ENCODE data around the gene POMT1. TPM values are rescaled to one million over a fixed set of nuclear protein-coding genes. Genes with fewer than 3 reads are reported as not detected.

POMT1 gene
- total RNA-seq, 1 donor from 2014 or later: 34.8 TPM

DNA sequence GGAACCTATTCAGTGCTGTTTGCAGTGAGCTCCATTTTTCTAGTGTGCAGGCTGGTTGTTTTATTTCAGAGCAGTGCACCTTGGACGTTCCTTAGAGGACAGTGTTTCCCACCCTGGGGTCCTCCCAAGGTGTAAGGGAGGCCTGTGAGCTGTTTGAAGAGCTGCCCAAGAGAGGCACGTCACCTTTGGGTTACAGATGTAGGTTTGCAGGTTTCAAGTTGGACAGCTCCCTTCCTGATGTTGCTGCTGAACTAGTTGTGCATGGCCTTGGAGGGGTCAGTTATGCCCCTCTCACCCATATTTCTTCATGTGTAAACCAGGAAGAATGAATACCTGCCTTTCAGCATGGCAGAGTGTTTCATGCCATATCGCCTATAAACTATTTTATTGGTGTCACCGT, 34.7 kb upstream of the POMT1 start:
- peaks cover 29% of the 10 kb centered on the region for H3K36me3 Mint-ChIP-seq (ENCODE audit: low read depth, unreplicated experiment)
- H3K27me3 ChIP-seq (ENCODE audit: insufficient read depth, low read length): no peaks in the 10 kb centered on the region
- peaks cover 62% of the 10 kb centered on the region for H3K36me3 ChIP-seq (ENCODE audit: insufficient read depth, low read length)
- no peaks in the 10 kb centered on the region for H3K9me3 ChIP-seq (ENCODE audit: insufficient read depth, low read depth, low read length)
- no peaks in the 10 kb centered on the region for H3K4me1 ChIP-seq (ENCODE audit: insufficient read depth, low read length)
- FAIRE-seq: no peak
- no peaks in the 10 kb centered on the region for H3K4me1 Mint-ChIP-seq (ENCODE audit: low read depth, unreplicated experiment)
- H3K27ac ChIP-seq (ENCODE audit: low read depth, low read length): no peak overlapping the region
- TF ChIP-seq EZH2 (IDR thresholded peaks at IDR 0.05; ENCODE audit: insufficient read depth, low read length): no peak
- TF ChIP-seq, protein P1, sequence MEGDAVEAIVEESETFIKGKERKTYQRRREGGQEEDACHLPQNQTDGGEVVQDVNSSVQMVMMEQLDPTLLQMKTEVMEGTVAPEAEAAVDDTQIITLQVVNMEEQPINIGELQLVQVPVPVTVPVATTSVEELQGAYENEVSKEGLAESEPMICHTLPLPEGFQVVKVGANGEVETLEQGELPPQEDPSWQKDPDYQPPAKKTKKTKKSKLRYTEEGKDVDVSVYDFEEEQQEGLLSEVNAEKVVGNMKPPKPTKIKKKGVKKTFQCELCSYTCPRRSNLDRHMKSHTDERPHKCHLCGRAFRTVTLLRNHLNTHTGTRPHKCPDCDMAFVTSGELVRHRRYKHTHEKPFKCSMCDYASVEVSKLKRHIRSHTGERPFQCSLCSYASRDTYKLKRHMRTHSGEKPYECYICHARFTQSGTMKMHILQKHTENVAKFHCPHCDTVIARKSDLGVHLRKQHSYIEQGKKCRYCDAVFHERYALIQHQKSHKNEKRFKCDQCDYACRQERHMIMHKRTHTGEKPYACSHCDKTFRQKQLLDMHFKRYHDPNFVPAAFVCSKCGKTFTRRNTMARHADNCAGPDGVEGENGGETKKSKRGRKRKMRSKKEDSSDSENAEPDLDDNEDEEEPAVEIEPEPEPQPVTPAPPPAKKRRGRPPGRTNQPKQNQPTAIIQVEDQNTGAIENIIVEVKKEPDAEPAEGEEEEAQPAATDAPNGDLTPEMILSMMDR (IDR thresholded peaks at IDR 0.05; ENCODE audit: insufficient read depth, low read depth, low read length): no peak
- H3K9ac ChIP-seq (ENCODE audit: low read length): no peak overlapping the region
- peaks cover 84% of the 10 kb centered on the region for H4K20me1 ChIP-seq (ENCODE audit: insufficient read depth, low read length)
- H3K4me2 ChIP-seq (ENCODE audit: low read length): no peak overlapping the region
- DNase-seq (ENCODE audit: low read depth): no peak
- peaks cover 81% of the 10 kb centered on the region for H3K79me2 ChIP-seq (ENCODE audit: insufficient read depth, low read length)
- no peak overlapping the region for H2AFZ ChIP-seq (ENCODE audit: low read depth, low read length)
- H3K27me3 Mint-ChIP-seq (ENCODE audit: low read depth, unreplicated experiment): no peaks in the 10 kb centered on the region
- H3K4me3 Mint-ChIP-seq (ENCODE audit: unreplicated experiment): no peak overlapping the region
- H3K9me3 Mint-ChIP-seq (ENCODE audit: unreplicated experiment): peaks cover 2% of the 10 kb centered on the region
- no peak overlapping the region for H3K27ac Mint-ChIP-seq (ENCODE audit: unreplicated experiment)
- no peak overlapping the region for H3K4me3 ChIP-seq (ENCODE audit: insufficient read depth, low read depth, low read length)

DNA sequence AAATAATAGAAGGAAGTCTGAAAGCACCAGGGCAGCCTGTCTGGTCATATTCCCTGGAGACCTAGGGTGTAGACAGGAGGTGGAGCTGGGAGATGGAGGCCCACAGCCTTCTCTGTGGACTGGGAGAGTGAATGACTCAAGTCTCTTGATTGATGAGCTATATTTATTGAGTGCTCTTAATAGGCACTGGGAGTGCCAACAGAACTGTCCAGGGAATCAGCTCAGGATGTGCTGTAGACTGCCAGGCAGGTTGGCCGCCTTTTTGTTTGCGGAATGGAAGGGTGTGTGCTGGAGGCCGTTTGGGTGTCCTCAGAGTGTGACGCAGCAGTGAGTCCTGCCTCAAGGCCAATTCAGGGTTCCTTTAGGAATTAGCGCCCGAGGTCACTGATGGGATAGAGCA, 33.4 kb upstream of the POMT1 start:
- Mint-ChIP-seq H3K36me3 (ENCODE audit: low read depth, unreplicated experiment) (peaks cover 31% of the 10 kb centered on the region), H3K4me3 (ENCODE audit: unreplicated experiment) (no peak overlapping the region), H3K27ac (ENCODE audit: unreplicated experiment) (no peak overlapping the region), H3K9me3 (ENCODE audit: unreplicated experiment) (peaks cover 2% of the 10 kb centered on the region), H3K27me3 (ENCODE audit: low read depth, unreplicated experiment) (no peaks in the 10 kb centered on the region), H3K4me1 (ENCODE audit: low read depth, unreplicated experiment) (no peaks in the 10 kb centered on the region)
- TF ChIP-seq, protein P1 (IDR thresholded peaks at IDR 0.05; ENCODE audit: insufficient read depth, low read depth, low read length): no peak
- no peak for TF ChIP-seq EZH2 (IDR thresholded peaks at IDR 0.05; ENCODE audit: insufficient read depth, low read length)
- H3K27ac ChIP-seq (ENCODE audit: low read depth, low read length): no peak overlapping the region
- no peaks in the 10 kb centered on the region for H3K9me3 ChIP-seq (ENCODE audit: insufficient read depth, low read depth, low read length)
- no peak overlapping the region for H3K4me2 ChIP-seq (ENCODE audit: low read length)
- peaks cover 81% of the 10 kb centered on the region for H3K79me2 ChIP-seq (ENCODE audit: insufficient read depth, low read length)
- no peaks in the 10 kb centered on the region for H3K27me3 ChIP-seq (ENCODE audit: insufficient read depth, low read length)
- H3K36me3 ChIP-seq (ENCODE audit: insufficient read depth, low read length): peaks cover 63% of the 10 kb centered on the region
- DNase-seq (ENCODE audit: low read depth) (no peak), FAIRE-seq (no peak)
- no peak overlapping the region for H3K9ac ChIP-seq (ENCODE audit: low read length)
- H2AFZ ChIP-seq (ENCODE audit: low read depth, low read length): no peak overlapping the region
- no peak overlapping the region for H3K4me3 ChIP-seq (ENCODE audit: insufficient read depth, low read depth, low read length)
- H4K20me1 ChIP-seq (ENCODE audit: insufficient read depth, low read length): peaks cover 86% of the 10 kb centered on the region
- H3K4me1 ChIP-seq (ENCODE audit: insufficient read depth, low read length): no peaks in the 10 kb centered on the region

DNA sequence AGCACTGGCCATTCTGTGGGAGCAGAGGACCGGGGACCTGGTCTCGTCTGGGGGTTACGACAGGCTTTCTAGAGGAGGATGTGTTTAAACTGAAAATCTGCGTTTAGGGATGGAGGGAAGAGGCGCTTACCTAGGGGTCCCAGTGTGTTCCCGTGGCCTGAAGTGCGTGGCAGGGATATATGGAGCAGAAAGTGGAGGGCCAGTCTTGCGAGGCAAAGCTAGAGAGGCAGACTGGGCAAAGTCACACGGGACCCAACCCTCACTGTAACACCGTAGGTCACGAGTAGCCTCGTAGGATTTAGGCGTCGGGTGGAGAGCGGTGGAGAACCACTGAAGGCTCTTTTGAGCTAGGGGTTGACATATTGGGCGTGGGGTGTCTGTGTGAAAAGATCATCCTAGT, 32.8 kb upstream of the POMT1 start:
- H3K27ac Mint-ChIP-seq (ENCODE audit: unreplicated experiment): no peak overlapping the region
- DNase-seq (ENCODE audit: low read depth) (no peak), FAIRE-seq (no peak)
- H2AFZ ChIP-seq (ENCODE audit: low read depth, low read length): no peak overlapping the region
- no peaks in the 10 kb centered on the region for H3K4me1 ChIP-seq (ENCODE audit: insufficient read depth, low read length)
- no peak overlapping the region for H3K4me2 ChIP-seq (ENCODE audit: low read length)
- no peaks in the 10 kb centered on the region for H3K27me3 Mint-ChIP-seq (ENCODE audit: low read depth, unreplicated experiment)
- TF ChIP-seq, protein P1 (IDR thresholded peaks at IDR 0.05; ENCODE audit: insufficient read depth, low read depth, low read length): no peak
- no peak for TF ChIP-seq EZH2 (IDR thresholded peaks at IDR 0.05; ENCODE audit: insufficient read depth, low read length)
- H3K36me3 Mint-ChIP-seq (ENCODE audit: low read depth, unreplicated experiment): peaks cover 29% of the 10 kb centered on the region
- H3K9me3 ChIP-seq (ENCODE audit: insufficient read depth, low read depth, low read length): no peaks in the 10 kb centered on the region
- H3K4me1 Mint-ChIP-seq (ENCODE audit: low read depth, unreplicated experiment): no peaks in the 10 kb centered on the region
- no peak overlapping the region for H3K4me3 ChIP-seq (ENCODE audit: insufficient read depth, low read depth, low read length)
- H3K27ac ChIP-seq (ENCODE audit: low read depth, low read length): no peak overlapping the region
- no peaks in the 10 kb centered on the region for H3K27me3 ChIP-seq (ENCODE audit: insufficient read depth, low read length)
- H3K9ac ChIP-seq (ENCODE audit: low read length): no peak overlapping the region
- peaks cover 2% of the 10 kb centered on the region for H3K9me3 Mint-ChIP-seq (ENCODE audit: unreplicated experiment)
- H4K20me1 ChIP-seq (ENCODE audit: insufficient read depth, low read length): peaks cover 86% of the 10 kb centered on the region
- H3K79me2 ChIP-seq (ENCODE audit: insufficient read depth, low read length): peaks cover 80% of the 10 kb centered on the region
- peaks cover 57% of the 10 kb centered on the region for H3K36me3 ChIP-seq (ENCODE audit: insufficient read depth, low read length)
- H3K4me3 Mint-ChIP-seq (ENCODE audit: unreplicated experiment): no peak overlapping the region
